GM18511 (cell line): ENCODE measurements around the gene TBX20.
"Not testable (repeated sequence)": the region's sequence is repeated elsewhere in the genome, so short reads cannot be mapped to it uniquely, and the experiment has no call there.

ENCODE experiments used
- ATAC-seq: cut with Tn5 transposase; IDR thresholded peaks from one replicate; pipeline ENCODE4 v1.9.1; 2021; ENCODE audit warnings: mild to moderate bottlenecking, moderate library complexity; ENCODE audit not compliant: unreplicated experiment

TBX20 gene

DNA sequence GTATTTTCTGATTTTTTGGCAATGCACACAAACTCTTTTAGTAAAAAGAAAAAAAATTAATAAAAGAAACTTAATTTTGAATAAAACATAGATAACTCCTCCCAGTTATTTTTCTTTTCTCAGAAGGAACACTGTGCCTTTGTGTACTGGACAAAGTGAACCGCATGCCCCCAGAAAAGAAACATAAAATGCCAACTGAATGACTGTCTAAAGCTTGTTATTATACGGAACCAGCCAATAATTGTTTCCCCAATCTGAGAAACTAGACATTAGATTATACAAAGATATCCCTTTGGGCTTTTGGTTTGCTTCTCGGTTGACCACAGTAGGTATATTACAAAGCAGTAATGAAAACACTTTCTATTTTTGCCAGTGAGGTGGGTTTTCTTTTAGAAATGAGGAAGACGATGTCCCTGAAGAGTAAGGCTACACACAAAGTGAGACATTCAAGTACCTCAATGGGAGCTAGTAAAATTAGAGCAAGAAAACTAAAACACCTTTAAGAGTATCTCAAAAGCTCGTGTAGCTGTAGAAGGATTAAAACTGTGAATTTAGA, 25.3 kb downstream of the TBX20 start:
- ATAC-seq = peak; percentile 48

DNA sequence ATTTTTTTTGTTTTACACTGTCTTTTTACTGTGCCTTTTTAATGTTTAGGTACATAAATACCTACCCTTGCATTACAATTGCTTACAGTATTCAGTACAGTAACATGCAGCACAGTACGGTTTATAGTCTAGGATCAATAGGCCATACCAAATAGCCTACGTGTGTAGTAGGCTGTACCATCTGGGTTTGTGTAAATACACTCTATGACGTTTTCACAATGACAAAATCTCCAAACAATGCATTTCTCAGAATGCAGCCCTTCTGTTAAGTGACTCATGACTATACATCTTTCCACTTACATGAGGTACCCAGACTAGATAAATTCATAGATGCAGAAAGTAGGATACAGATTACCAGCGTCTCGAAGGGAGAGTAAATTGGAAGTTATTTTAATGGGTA, 26.5 kb downstream of the TBX20 start:
- not testable (repeated sequence) for ATAC-seq

DNA sequence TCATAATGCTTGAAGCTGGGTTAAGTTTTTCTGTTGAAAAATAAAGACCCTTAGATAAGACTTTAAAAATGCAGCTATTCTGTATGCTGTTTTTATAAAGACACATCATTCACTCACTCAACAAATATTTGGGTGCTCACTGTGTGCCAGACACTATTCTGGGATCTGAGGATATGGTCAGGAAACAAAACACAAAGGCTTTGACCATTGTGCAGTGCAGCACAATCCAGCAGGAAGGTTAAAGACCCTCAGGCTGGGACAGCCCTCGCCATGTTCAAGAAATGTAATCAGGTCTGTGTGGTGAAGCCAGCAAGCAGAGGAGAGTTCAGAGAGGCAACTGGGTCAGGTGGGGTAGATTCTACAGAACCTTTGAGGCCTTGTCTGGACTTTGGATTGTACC, 31.5 kb downstream of the TBX20 start:
- not testable (repeated sequence) for ATAC-seq

DNA sequence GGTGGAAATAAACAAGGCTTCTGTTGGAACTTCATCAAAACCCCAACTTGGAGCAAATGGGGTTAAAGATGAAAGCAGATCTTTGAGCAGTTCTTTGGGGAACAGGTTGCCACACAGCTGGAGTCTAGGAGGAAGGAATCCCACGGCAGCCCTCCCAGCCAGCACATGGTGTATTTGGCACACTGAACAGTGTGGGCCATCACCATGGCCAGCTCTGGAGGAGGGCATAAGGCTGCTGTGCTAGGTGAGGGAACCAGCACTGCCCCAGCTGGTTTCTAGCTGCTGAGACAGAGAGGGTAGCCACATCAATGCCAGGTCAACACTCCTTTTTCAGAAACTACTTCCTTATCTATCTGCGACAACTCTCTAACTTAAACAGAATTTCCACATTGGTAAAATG, 33.7 kb downstream of the TBX20 start:
- ATAC-seq = not testable (repeated sequence)

DNA sequence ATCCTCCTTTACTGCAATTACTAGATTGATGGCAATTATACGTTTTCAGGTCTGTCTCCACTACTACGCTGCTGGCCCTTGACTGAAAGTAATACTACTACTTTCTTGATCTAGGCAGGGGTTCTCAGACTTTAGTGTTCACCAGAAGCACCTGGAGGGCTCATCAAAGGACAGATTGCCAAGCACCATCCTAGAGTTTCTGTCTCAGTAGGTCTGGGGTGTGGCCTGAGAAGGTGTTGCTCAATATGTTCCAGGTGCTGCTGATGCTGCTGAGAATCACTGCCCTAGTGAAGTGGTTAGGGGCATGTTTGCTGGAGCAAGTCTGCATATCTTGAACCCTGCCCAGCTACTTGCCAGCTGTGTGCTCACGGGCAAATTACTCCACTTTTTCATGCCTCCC, 37.9 kb downstream of the TBX20 start:
- not testable (repeated sequence) for ATAC-seq

DNA sequence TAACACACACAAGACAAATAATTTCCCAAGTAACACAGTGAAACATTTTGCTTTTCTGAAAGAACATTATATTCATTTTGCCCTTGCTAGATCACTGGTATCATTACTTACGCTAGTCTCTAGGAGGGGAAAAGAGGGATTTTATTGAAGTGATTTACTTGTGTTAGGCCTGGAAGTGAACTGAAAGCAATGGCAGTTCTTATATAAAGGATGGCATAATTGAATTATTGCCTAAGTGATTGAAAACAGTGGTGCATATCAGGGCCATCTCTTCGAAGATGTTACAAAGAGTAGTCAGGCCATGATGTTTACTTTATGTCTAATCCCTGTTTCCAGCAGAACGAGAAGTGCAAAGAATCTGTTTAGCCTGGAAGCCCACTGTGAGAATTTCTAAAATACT, 38.8 kb downstream of the TBX20 start:
- ATAC-seq = not testable (repeated sequence)

DNA sequence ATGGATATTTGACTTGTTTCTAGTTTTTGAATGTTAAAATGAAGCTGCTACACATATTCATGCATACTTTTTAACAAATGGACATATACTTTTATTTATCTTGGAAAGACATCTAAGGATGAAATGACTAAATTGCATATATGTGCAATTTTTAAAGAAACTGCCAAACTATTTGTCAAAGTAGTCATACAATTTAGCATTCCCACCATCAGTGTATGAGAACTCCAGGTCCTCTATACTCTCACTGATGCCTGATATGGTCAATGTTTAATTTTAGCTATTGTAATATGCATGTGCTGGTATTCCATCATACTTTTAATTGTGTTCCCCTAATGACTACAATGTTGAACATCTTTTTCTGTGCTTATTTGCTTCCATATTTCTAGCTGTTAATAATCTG, 47.0 kb downstream of the TBX20 start:
- not testable (repeated sequence) for ATAC-seq

DNA sequence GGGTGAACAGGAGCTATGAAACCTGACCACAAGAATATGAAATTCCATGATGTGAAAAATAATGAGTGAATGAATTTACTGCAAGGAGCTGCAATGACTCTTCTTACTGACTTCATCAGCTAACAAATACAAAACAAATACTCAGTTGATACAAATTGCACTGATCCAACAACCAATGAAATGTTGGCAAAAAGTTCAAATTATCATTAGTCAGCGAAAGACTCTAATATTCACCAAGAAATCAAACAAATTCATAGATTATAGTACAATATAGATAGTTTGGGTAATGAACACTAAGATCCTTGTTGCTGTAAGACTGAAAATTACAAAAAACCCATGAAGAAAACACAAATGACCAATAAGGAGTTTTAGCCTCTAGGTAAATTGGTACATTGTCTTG, 49.0 kb downstream of the TBX20 start:
- ATAC-seq = not testable (repeated sequence)

DNA sequence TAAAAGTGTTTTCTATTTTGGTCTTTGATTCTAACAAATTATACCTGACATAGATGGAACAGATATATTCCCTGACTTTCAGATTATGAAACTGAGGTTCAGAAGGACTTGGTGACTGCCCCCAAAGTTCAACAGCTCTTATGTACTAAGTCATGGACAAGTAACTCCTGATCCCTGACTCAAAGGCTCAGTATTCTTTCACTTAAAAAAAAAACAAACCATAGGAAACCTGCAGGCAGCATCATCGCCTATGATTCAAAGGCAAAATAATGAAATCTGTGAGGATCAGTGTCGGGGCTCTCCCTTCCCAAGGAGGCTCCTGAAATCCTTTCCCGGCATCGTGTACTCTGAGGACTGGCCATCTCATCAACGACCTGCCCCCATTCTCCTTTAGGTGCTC, 49.9 kb downstream of the TBX20 start:
- not testable (repeated sequence) for ATAC-seq

DNA sequence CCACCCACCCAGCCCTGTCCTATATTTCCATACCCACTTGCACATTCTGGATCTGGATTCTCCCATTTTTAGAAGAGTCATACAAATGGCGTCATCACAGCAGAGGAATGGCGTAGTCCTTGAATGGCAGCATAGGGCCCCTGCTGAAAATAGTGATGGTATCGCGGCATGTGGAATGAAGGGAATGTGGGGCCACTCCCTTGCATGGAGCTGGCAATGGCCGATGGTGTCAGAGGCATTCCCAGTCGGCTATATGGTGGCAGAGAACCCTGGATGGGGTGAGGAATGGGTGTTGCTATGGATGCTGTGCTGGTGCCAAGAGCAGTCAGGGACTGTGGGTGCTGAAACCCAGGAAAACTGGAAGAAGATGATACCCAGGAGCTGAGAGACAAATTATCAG, 51.5 kb downstream of the TBX20 start:
- ATAC-seq = not testable (repeated sequence)

DNA sequence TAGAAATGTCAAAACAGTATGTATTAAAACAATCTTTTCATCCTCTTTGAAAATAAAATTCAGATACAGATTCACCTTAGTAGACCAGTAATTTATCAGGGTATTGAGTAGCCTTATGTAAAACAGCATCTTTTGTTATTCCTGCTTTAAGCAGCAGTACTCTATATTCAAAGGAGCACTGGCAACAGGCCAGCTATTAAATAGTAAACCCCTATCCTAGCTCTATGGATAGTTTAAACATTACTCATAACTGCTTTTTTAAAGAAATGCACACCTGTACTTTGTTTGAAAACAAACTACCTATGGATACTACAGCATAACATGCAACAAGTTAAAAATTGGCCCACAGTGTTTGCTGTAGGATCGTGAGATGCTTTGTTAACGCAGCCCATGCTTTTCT, 53.7 kb downstream of the TBX20 start:
- not testable (repeated sequence) for ATAC-seq

DNA sequence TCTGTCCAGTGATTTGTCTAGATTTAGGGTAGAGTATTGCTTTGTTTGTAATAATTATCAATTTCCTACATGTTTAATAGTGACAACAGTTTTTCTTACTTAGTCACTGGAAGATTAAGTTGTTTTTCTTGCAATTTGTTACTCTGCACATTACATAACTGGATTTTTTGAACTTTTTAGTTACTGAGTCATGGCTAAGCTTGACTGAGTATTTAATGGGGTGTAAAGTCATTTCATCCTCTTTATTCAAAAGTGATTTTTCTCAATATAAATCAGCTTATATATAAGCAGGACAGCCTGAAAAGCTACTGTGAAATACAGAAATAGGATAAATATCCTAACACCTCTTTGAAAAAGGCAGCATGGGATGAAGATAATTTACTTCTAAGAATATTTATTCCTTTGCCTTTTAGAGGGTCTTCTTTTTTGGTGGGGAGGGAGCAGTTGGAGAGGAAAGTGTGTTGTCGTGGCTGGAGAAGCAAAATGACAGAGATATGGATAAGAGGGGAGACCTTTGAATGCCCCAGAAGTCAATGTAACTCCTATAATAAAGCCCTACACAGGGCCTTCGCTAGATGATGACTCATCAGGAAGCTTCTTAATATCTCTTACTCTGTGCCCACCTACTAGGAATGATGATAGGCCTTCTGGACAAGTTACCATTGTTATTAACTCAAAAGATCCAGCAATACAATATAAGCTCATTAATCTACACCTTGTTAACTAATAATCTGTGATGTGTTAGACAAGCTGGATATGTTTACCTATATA, 55.3 kb downstream of the TBX20 start:
- ATAC-seq = not testable (repeated sequence)

DNA sequence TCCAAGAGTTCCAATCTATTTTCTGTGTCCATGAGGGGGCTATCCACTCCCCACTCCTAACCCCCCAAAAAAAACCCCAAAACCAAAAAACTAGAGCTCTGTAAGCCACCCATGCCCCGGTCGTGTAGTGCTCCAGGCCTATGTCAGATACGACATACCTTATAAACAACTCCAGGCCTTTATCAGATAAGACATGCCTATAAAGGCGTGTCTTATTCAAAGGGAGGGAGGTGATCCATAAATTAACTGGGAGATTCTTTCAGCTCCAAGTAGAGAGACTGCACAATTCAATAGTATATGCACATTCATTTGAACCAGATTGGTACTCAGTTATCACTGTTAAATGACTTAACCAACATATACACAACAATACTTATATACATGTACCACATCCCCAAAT, 62.3 kb downstream of the TBX20 start:
- ATAC-seq = not testable (repeated sequence)

DNA sequence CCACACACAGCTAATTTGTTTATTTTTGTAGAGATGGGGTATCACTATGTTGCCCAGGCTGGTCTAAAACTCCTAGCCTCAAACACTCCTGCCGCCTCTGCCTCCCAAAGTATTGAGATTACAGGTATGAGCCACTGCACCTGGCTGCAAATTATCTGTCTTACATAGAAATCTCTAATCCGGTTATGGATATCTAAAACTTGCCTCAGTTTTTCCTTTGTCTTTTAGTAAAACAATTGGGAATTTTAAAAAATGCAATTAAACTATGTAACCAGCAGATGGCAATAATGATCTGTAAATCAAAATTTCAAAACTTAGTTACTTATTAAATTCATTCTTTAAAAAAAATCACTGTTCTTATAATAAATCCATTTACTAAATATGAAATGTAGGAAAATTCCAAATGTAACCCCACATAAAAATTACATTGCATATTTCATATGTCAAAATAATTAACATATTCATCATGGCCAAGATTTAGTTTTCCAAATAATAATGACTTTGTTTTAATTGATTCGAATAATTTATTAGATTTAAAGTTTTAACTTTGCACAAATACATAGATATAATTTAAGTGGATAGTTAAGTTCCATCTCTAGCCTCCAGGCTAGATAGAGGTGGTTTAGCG, 63.6 kb downstream of the TBX20 start:
- ATAC-seq = not testable (repeated sequence)

DNA sequence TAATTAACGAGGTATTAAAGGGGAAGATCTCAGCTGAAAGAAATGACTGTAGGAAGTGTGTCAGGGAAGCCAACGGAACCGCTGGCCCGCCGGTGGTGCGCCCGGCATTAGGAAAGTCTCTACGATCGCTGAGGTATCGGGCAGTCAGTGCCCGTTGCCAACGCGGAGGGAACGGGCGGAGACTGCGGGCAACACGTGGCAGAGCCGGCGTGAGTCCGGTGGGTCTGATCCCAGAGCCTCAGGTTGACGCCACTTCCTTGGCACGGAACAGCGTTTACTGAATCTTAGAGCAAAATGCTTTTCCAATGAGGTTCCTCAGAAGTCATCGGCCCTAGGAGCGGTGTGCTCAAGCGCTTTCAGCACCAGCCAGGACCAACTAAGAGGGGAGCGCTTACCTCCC, 67.1 kb downstream of the TBX20 start:
- ATAC-seq = not testable (repeated sequence)

DNA sequence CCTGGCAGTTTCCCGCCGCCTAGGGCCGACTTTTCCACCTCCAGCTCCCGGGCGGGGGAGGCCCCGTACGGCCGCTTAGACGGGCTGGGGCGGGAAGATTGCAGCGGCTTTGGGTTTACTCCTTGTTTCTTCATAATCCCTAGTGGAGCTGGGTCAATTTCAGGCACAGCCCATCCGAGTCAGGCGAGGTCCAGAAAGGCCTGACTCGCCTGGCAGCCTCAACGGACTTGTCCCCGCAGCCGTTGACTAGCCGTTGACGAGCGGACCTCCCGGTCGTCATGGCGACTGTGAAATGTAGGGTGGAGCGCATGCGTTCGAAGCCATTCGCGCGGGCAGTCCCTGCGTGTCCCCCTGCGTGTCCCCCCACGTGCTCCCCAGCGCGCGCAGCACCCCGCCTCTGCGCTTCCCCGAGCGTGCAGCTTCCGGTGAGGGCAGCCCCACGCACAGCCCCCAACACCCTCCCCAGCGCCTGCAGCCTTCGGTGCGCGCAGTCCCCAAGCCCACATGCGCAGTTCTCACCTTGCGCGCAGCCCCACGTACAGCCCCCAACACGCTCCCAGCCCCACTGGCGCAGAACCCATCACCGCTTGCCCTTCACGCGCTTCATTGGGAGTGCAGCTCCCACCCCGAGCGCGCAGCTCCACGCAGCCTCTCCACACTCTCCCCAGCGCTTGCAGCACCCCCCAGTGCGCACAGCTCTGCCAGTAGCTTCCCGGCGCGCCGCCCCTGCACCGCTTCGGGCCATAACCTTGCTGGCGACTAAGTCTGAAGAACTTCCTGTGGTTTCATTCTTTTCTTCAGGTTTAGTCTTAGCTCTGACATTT, 67.8 kb downstream of the TBX20 start:
- ATAC-seq = no peak

DNA sequence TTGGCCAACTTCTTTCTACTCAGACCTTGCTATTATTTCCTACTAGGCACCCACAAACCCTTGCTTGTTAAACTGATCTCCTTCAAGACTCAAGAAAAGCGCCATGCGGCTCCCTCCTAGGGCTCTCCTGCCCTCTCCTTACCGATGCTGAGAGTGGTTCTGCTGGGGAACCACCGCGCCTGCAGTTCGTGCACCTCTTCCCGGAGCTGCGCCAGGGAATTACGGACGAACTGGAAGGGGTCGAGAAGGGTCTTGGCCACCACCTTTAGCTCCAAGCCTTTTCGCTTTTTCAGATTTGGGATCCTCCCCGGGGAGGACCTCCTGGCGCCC, 68.4 kb downstream of the TBX20 start:
- not testable (repeated sequence) for ATAC-seq

DNA sequence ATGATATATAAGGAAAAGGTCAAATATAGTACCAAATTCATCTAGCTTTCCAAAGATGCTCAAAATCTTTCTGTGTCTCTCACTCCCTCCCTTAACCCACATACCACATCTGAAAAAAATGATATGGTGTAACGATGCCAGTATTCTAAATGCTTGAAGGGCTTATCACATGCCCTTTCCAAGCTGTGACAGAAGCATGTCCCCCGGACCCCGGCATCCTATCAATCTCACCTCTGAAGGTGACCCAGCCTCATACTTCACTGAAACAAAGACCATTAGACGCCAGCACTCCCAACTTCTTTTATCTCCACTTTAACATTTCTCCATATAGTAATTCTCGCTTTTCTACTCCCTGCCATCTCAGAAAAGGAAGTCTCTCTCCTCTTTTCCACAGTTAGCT, 68.9 kb downstream of the TBX20 start:
- ATAC-seq = not testable (repeated sequence)

DNA sequence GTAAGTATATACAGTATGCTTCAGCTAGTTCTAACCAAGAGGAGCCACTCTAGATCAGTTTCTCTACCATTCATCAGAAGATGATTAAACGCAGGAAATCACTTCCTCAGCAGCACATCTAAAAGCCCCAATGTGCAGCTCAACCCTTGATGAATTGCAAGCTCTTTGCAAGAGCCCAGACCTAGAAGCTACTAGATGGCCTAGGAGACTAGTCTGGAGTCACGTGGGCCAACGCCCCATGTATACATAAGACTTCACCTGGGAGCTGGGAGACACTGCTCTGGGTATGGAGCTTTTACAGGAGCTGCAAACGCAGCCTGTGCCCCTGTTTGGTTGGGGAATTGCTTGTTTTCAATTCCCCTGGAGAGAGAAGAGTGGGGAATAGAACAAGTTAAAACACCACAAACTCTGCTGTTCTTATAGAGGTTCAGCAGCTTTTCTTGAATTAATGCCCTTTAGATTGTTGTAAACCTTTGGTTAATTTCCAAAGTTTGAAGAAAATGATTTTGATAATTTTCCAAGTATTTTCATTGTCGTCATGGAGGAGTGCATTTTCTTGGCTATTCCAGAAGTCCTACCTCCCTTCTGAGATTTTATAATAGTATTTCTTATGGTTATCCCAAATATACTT, 69.9 kb downstream of the TBX20 start:
- ATAC-seq = not testable (repeated sequence)

DNA sequence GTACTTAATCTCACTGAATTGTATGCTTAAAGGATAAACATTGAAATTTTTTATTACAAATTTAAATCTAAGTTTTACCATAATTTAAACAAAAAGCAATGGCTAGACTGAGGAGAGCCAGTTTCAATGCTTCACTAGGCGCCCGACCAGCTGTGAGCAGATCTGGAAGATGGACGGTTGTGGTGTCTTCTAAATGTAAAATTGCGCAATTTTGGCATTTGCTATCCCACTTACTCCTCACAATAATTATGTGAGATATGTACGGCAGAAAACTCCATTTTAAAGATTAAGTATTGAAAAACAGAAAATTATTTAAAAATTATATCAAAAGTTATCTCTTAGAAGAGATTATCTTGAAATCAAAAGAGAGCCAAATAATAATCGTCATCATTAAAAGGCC, 73.2 kb downstream of the TBX20 start:
- not testable (repeated sequence) for ATAC-seq

DNA sequence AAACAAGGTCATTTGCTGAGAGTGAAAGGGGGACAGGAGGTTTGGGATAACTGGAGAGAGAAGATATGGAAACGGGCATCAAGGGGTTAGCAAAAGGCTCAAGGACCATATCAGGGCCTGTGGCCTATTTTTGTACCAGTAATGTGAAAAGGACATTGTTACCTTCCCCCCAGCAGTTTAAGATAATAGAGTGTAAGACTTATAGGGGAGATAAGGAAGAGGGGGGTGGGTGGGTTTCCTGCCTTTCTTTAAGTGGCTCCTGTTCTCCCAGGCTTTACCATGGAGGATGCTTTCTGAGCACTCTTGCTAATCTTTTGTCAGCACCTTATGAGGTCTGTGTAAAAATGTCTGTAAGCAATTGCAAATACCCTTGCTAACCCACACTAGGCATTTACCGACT, 80.7 kb downstream of the TBX20 start:
- ATAC-seq = not testable (repeated sequence)
